T-helper 2 cell (primary cell): ENCODE data around the gene NUDT4.
A peak's percentile ranks its signal among the peaks of the same experiment; 100 is the strongest.
"Not testable (repeated sequence)": the region's sequence is repeated elsewhere in the genome, so short reads cannot be mapped to it uniquely, and the experiment has no call there.

Experiments used
- DNase-seq, 5 experiments: peaks; one replicate each; pipeline versions ENCODE4 v3.0.0 to v3.0.0-alpha.2; 2012 to 2022

NUDT4 gene

DNA sequence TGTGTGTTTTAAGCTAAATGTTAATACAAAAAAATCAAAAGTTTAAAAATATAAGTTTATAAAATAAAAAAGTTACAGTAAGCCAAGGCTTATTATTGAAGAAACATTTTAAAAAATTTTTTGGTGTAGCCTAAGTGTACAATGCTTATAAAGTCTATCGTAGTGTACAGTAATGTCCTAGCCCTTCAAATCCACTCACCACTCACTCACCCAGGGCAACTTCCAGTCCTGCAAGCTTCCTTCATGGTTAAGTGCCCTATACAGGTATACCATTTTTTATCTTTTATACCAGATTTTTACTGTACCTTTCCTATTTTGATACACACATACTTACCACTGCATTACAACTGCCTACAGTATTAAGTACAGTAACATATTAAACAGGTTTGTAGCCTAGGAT is 52.1 kb downstream of the NUDT4 start:
- no peak for DNase-seq

- no peak for DNase-seq
Observed at GRCh38 chr12:93430280-93430679, 52.6 kb downstream of the NUDT4 start.

DNA sequence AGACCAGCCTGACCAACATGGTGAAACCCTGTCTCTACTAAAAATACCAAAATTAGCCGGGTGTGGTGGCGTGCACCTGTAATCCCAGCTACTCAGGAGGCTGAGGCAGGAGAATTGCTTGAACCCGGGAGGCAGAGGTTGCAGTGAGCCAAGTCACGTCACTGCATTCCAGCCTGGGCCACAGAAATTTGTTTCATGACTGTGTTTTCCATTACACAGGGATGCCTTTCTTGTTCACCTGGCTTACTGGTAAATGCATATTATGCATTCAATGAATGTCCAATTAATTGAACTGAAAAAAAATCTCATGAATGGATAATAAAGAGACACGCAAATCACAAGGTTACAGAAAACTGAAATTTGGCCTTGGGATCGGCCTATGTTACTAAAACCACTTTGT is 54.3 kb downstream of the NUDT4 start:
- not testable (repeated sequence) for DNase-seq

- DNase-seq, result no peak
Observed at GRCh38 chr12:93434256-93434865, 56.6 kb downstream of the NUDT4 start.

GRCh38 chr12:93438266-93439050 is 60.7 kb downstream of the NUDT4 start:
- DNase-seq, result no peak

DNA sequence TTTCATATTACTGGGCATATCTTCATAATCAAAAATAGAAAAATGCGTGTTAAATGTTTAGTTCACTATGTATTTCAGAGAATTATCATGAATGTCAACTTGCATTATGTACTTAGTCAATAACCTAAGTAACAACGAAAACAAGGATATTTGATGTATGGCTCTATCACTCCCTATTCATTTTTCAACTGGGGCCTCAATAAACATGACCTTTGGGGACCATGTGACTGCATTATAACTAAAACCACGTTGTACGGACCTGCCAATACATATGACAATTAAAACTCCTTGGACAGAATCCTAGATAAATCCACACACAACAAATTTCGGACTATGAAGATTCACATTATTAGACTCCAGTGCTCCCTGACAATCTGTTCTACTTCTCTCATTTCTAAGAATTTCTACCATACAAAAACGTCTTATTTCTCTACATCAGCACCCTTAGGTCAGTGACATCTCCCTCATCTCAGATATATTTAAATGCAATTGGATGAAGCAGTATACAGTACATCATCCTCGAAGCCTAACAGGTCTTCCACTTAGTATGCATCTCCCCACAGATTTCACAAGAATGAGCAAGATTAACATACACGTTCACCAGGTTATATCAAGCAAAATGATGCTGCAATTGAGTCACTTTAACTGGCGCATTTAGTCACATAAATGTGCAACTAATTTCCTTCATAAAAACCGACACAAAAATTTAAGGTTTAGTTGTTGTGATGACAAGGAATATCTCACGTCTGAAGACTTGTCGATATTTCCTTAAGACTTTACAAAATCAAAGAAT is 62.5 kb downstream of the NUDT4 start:
- DNase-seq, result peak in 1 of 5 experiments; percentile 53

- DNase-seq, result peak; percentile 11 to 73 (median 25)
Observed at GRCh38 chr12:93441081-93441616, 63.4 kb downstream of the NUDT4 start.

- peak; percentile 95 to 98 (median 96) for DNase-seq
Observed at GRCh38 chr12:93441617-93442410, 64.1 kb downstream of the NUDT4 start, which contains the start of gene UBE2N. UBE2N (minus strand) TSS chr12:93441947; CDS start chr12:93441884, 63 bp downstream.

DNA sequence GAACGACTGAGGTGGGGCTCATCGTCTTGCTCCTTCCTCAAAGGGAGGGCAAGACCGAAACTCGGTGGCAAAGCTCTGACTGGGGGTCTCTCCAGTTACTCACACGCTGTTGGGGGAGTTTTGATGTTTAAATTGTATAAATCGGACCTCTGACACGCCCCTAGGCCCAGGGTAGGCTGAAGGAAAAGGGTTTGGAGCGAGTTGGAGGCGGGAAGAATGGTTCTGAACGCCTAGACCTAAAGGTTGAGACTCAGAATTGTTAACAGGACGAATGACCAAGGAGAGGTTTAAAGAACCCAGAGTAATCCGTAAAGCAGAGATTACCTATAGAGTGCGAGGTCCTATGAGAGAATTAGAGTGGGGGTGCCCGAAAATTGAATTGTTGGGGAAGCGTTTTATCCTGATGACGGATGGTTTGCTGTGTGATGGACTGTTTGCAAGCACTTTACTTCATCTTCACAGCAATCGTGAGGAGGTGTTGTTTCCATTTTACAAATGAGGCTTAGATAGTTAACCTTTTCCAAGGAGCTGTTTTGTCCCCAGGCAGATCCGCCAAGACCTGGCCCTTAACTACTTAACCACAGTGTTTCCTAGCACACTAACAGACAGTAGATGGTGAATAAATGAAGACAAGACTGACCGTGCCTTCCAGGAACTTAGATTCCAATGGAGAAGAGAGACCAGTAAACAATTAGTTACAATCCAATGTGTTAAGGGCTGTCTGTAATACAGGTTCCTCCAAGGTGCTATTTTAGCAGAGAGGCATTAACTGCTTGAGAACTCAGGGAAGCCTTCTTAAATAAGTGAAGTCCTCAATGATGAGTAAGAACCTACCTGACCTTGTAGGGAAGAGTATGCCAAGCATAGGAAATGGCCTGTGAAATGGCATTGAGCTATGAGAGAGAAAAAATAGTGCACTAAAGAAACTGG is 65.0 kb downstream of the NUDT4 start:
- DNase-seq, result no peak

GRCh38 chr12:93443576-93443975 is 65.9 kb downstream of the NUDT4 start:
- no peak for DNase-seq

DNA sequence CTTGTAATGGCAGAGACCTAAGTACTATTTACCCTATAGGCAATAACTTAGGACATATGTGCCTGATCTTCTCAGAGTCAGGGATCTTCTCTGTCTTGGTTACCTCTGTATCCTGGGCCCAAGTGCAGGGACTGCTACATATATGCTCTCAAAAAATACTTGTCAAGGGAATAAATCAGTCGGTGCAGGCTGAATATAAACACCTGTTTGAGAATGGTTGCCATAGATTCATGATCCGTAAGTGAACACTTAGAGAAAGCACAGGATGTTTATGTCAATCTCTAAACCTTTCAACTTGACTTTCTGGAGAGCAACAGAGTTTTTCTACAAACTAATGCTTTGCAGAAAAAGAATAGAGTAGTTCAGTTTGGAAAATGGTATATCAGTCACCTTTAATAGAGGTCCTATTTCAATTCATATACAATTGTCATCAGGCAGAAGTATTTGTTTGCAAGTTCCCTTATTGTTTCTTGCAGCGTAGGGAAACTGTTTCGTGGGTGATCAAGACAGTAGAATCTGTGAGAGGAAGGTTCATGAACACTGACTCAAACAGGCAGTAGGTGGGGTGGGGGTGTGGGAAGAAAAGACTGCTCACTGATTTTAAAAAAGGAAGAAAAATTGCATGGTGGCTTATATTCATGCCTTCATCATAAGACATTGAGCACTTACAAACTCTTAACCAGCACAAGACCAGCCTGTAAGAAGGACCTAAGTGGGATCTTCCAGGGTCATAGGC is 70.0 kb downstream of the NUDT4 start:
- peak in 1 of 5 experiments; percentile 29 for DNase-seq

DNA sequence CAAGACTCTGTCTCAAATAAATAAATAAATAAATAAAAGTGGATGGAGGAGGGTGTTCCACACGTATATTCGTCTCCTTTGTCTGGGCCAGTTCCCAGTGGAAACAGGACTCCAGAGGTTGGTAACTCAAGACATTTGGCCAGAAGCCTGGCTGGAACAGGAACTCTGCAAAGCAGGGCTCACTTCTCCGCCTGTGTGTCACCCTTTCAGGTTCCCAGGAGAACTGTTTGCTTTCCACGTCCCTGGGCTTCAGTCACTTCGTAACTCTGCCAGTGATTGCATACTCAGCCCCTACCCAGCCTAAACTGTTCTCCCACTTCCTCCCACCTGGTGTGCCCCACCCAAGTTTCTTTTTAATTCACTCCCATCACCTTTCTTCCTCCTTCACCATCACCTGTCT is 71.1 kb downstream of the NUDT4 start:
- no peak for DNase-seq

DNA sequence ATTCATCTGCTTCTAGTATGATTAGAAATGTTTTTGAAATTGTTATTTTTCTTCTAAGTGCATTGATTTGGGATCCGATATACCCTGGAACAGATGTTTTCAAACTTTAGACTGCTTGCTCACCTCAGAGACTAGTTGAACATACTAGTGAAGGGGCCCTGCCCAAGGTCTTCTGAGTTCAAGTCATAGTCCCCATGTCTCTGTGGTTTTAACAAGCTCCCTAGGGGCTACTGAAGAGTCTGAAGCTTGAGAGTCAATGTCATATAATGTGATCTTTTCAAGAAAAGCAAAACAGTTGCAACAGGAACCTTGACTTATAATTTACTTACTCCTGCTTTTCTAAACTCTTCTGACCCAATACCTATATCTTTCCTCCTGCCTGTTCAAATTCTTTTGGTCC is 71.6 kb downstream of the NUDT4 start:
- DNase-seq, result no peak

DNA sequence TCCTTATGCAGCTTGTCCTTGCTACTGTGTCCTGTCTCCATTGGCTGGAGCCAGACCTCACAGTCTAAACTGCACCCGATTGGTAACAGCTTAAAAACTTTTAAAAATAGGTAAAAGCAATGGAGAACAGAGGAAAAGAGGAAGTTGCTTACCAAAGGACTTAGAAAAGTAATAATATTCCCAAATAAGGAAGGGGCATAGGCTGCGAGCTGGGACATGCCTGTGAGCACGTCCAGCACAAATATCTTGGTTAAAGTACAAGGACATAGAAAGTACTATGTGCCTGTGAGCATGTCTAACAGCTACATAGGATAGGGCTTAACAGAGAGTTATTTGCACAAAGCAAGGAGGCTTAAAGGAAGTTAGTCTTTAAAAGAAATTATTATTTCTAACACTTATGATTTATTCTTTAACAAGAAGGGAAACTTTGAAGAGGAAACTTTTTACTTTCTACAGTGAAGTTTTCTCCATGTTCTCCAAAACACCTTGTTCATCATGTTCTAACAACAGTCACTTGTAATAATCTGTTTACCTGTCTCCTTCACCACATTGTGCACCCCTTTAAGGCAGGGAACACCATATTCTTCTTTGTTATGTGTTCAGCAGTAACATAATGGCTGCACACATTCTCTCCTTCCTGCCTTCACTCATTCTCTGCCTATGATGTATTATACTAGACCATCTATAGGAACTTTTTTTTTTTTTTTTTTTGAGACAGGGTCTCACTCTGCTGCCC is 73.9 kb downstream of the NUDT4 start:
- no peak for DNase-seq

DNA sequence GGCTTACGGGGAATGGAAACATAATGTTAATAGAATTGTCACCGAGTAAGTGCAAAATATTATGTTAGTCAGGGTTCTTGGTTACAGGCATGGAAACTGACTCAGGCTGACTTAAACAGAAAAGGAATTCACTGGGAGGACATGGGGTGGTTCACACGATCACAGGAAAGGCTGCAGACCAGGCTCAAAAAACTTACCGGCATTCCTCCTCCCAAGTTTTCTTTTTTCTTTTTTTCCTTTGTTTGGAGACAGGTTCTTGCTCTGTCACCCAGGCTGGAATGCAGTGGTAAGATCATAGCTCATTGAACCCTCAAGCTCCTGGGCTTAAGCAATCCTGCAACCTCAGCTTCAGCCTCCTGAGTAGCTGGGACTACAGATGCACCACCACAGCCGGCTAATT is 75.9 kb downstream of the NUDT4 start:
- no peak for DNase-seq

DNA sequence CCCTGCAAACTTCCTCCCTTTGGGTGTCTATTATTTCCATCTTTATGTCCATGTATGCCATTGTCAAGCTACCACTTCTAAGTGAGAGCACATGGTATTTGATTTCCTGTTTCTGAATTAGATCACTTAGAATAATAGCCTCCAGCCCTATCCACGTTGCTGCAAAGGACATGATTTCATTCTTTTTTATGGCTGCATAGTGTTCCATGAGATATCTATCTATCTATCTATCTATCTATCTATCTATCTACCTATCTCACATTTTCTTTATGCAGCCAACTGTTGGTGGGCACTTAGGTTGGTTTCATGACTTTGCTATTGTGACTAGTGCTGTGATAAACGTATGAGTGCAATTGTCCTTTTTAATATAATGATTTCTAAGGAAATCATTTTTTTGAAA is 78.4 kb downstream of the NUDT4 start:
- no peak for DNase-seq
